ENCODE results near the gene MT2A.

MT2A gene

DNA sequence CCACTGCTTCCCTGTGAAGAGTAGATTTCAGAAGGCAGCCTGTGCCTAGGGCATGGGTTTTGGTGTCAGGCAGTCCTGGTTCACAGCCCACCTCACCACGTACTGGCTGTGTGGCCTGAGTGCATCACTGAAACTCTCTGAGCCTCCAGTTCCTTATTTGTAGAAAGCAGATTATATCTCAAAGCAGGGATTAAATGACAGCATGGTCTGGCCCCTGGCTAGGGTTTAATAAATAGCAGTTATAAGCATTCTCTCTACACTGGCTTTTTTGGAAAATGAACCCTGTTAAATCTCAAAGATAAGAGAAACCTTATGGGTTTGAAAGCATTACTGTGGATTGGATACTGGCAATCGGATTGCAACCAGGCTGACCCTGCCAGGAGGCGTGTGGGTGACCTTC lies 21.1 kb downstream of the MT2A start:
- no peaks in the 10 kb centered on the region for H3K9me3 ChIP-seq (ENCODE audit: control insufficient read depth in 2 of 2, low read length in 2 of 2)
- no peak overlapping the region for H3K9ac ChIP-seq (ENCODE audit: low read depth in 1 of 2, low read length in 2 of 2)
- H3K4me1 ChIP-seq (ENCODE audit: control insufficient read depth in 2 of 2, insufficient read depth in 2 of 2, low read length in 2 of 2), result peaks cover 5 to 28% of the 10 kb centered on the region in 2 donors
- H3K27ac ChIP-seq (ENCODE audit: low read depth in 2 of 2, low read length in 2 of 2), result no peak overlapping the region
- no peak overlapping the region for H3K4me3 ChIP-seq (ENCODE audit: low read length in 2 of 2)
- H3K27me3 ChIP-seq (ENCODE audit: control insufficient read depth in 2 of 2, insufficient read depth in 2 of 2, low read length in 2 of 2), result peaks cover 7 to 9% of the 10 kb centered on the region in 2 donors
- H3K36me3 ChIP-seq (ENCODE audit: control insufficient read depth in 2 of 2, insufficient read depth in 2 of 2, low read length in 2 of 2), result no peaks in the 10 kb centered on the region

- Histone ChIP-seq H3K27me3 (ENCODE audit: control insufficient read depth in 2 of 2, insufficient read depth in 2 of 2, low read length in 2 of 2) (peaks cover 11 to 15% of the 10 kb centered on the region in 2 donors), H3K4me1 (ENCODE audit: control insufficient read depth in 2 of 2, insufficient read depth in 2 of 2, low read length in 2 of 2) (peaks cover 5 to 24% of the 10 kb centered on the region in 2 donors), H3K9me3 (ENCODE audit: control insufficient read depth in 2 of 2, low read length in 2 of 2) (no peaks in the 10 kb centered on the region), H3K9ac (ENCODE audit: low read depth in 1 of 2, low read length in 2 of 2) (no peak overlapping the region), H3K4me3 (ENCODE audit: low read length in 2 of 2) (no peak overlapping the region), H3K27ac (ENCODE audit: low read depth in 2 of 2, low read length in 2 of 2) (no peak overlapping the region), H3K36me3 (ENCODE audit: control insufficient read depth in 2 of 2, insufficient read depth in 2 of 2, low read length in 2 of 2) (no peaks in the 10 kb centered on the region)
Measured at GRCh38 chr16:56630134-56630533, 21.8 kb downstream of the MT2A start.

DNA sequence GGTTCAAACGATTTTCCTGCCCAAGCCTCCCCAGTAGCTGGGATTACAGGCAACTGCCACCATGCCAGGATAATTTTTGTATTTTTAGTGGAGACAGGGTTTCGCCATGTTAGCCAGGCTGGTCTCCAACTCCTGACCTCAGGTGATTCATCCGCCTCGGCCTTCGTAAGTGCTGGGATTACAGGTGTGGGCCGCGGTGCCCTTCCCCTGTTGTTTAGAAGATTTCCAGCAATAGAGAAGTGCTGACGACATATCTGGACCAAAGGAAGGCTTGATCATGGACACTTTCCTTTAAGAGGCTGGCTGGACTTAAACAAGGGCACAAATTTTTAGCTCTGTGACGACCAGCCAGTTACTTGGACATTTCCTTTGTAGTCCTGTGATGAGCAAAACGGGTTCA lies 22.8 kb downstream of the MT2A start:
- Histone ChIP-seq H3K27me3 (ENCODE audit: control insufficient read depth in 2 of 2, insufficient read depth in 2 of 2, low read length in 2 of 2) (peaks cover 14 to 25% of the 10 kb centered on the region in 2 donors), H3K9me3 (ENCODE audit: control insufficient read depth in 2 of 2, low read length in 2 of 2) (no peaks in the 10 kb centered on the region), H3K9ac (ENCODE audit: low read depth in 1 of 2, low read length in 2 of 2) (no peak overlapping the region), H3K4me1 (ENCODE audit: control insufficient read depth in 2 of 2, insufficient read depth in 2 of 2, low read length in 2 of 2) (peaks cover 5 to 16% of the 10 kb centered on the region in 2 donors), H3K27ac (ENCODE audit: low read depth in 2 of 2, low read length in 2 of 2) (no peak overlapping the region), H3K36me3 (ENCODE audit: control insufficient read depth in 2 of 2, insufficient read depth in 2 of 2, low read length in 2 of 2) (no peaks in the 10 kb centered on the region), H3K4me3 (ENCODE audit: low read length in 2 of 2) (no peak overlapping the region)

- Histone ChIP-seq H3K27ac (ENCODE audit: low read depth in 2 of 2, low read length in 2 of 2) (peak overlapping the region; percentile 74 to 80), H3K9me3 (ENCODE audit: control insufficient read depth in 2 of 2, low read length in 2 of 2) (no peaks in the 10 kb centered on the region), H3K4me3 (ENCODE audit: low read length in 2 of 2) (peak overlapping the region; percentile 75 to 79), H3K9ac (ENCODE audit: low read depth in 1 of 2, low read length in 2 of 2) (peak overlapping the region; percentile 83 to 86), H3K4me1 (ENCODE audit: control insufficient read depth in 2 of 2, insufficient read depth in 2 of 2, low read length in 2 of 2) (peaks cover 3 to 11% of the 10 kb centered on the region in 2 donors), H3K36me3 (ENCODE audit: control insufficient read depth in 2 of 2, insufficient read depth in 2 of 2, low read length in 2 of 2) (no peaks in the 10 kb centered on the region), H3K27me3 (ENCODE audit: control insufficient read depth in 2 of 2, insufficient read depth in 2 of 2, low read length in 2 of 2) (peaks cover 14 to 26% of the 10 kb centered on the region in 2 donors)
Measured at GRCh38 chr16:56631832-56632155, 23.4 kb downstream of the MT2A start.

- no peaks in the 10 kb centered on the region for H3K9me3 ChIP-seq (ENCODE audit: control insufficient read depth in 2 of 2, low read length in 2 of 2)
- peak within 1 kb of the TSS; percentile 75 to 79 for H3K4me3 ChIP-seq (ENCODE audit: low read length in 2 of 2)
- peaks cover 18 to 28% of the 10 kb centered on the region in 2 donors for H3K27me3 ChIP-seq (ENCODE audit: control insufficient read depth in 2 of 2, insufficient read depth in 2 of 2, low read length in 2 of 2)
- H3K4me1 ChIP-seq (ENCODE audit: control insufficient read depth in 2 of 2, insufficient read depth in 2 of 2, low read length in 2 of 2), result peaks cover 3 to 7% of the 10 kb centered on the region in 2 donors
- peak within 1 kb of the TSS; percentile 83 to 86 for H3K9ac ChIP-seq (ENCODE audit: low read depth in 1 of 2, low read length in 2 of 2)
- H3K27ac ChIP-seq (ENCODE audit: low read depth in 2 of 2, low read length in 2 of 2), result peak within 1 kb of the TSS; percentile 74 to 80
- H3K36me3 ChIP-seq (ENCODE audit: control insufficient read depth in 2 of 2, insufficient read depth in 2 of 2, low read length in 2 of 2), result no peaks in the 10 kb centered on the region
Measured at GRCh38 chr16:56632156-56632847, 23.9 kb downstream of the MT2A start, which contains the start of gene MT1M. Gene MT1M (plus strand): TSS chr16:56632659. CDS start chr16:56632732, 73 bp downstream.

DNA sequence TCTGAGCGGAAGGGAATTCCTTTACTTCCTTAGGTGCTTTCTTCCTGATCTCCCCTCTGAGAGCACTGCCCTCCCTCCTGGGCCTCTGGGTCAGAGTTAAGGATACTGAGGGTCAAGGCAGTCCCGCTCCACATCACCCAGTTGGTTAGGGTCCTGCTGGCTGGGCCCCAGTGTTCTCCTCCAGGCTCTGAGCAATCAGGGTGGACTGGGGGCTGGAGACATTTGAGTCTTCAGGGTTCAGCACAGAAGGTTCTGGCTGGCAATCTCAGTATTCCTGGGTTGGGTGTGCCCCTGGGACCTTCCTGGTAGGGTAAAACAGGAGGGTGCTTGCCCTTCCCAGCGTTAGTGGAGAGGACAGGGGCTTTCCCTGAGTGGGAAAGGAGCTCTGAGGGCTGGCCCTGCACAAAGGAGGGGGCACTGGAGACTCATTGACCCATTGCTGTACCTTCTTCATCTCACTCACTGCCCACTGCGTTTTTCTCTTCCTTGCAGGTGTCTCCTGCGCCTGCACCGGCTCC lies 24.5 kb downstream of the MT2A start:
- Histone ChIP-seq H3K27ac (ENCODE audit: low read depth in 2 of 2, low read length in 2 of 2) (peak overlapping the region; percentile 74 to 80), H3K4me1 (ENCODE audit: control insufficient read depth in 2 of 2, insufficient read depth in 2 of 2, low read length in 2 of 2) (peaks cover 5 to 9% of the 10 kb centered on the region in 2 donors), H3K9me3 (ENCODE audit: control insufficient read depth in 2 of 2, low read length in 2 of 2) (no peaks in the 10 kb centered on the region), H3K4me3 (ENCODE audit: low read length in 2 of 2) (peak overlapping the region; percentile 75 to 79), H3K36me3 (ENCODE audit: control insufficient read depth in 2 of 2, insufficient read depth in 2 of 2, low read length in 2 of 2) (no peaks in the 10 kb centered on the region), H3K9ac (ENCODE audit: low read depth in 1 of 2, low read length in 2 of 2) (peak overlapping the region; percentile 83 to 86), H3K27me3 (ENCODE audit: control insufficient read depth in 2 of 2, insufficient read depth in 2 of 2, low read length in 2 of 2) (peaks cover 24 to 33% of the 10 kb centered on the region in 2 donors)

GRCh38 chr16:56633535-56633934 lies 25.2 kb downstream of the MT2A start:
- H3K36me3 ChIP-seq (ENCODE audit: control insufficient read depth in 2 of 2, insufficient read depth in 2 of 2, low read length in 2 of 2), result no peaks in the 10 kb centered on the region
- peaks cover 10 to 13% of the 10 kb centered on the region in 2 donors for H3K4me1 ChIP-seq (ENCODE audit: control insufficient read depth in 2 of 2, insufficient read depth in 2 of 2, low read length in 2 of 2)
- no peaks in the 10 kb centered on the region for H3K9me3 ChIP-seq (ENCODE audit: control insufficient read depth in 2 of 2, low read length in 2 of 2)
- H3K9ac ChIP-seq (ENCODE audit: low read depth in 1 of 2, low read length in 2 of 2), result peak overlapping the region in 1 of 2 donors; percentile 86
- H3K27me3 ChIP-seq (ENCODE audit: control insufficient read depth in 2 of 2, insufficient read depth in 2 of 2, low read length in 2 of 2), result peaks cover 26 to 35% of the 10 kb centered on the region in 2 donors
- H3K27ac ChIP-seq (ENCODE audit: low read depth in 2 of 2, low read length in 2 of 2), result no peak overlapping the region
- H3K4me3 ChIP-seq (ENCODE audit: low read length in 2 of 2), result peak overlapping the region; percentile 75 to 79

- H3K36me3 ChIP-seq (ENCODE audit: control insufficient read depth in 2 of 2, insufficient read depth in 2 of 2, low read length in 2 of 2), result no peaks in the 10 kb centered on the region
- H3K27me3 ChIP-seq (ENCODE audit: control insufficient read depth in 2 of 2, insufficient read depth in 2 of 2, low read length in 2 of 2), result peaks cover 29 to 35% of the 10 kb centered on the region in 2 donors
- no peak overlapping the region for H3K27ac ChIP-seq (ENCODE audit: low read depth in 2 of 2, low read length in 2 of 2)
- no peaks in the 10 kb centered on the region for H3K9me3 ChIP-seq (ENCODE audit: control insufficient read depth in 2 of 2, low read length in 2 of 2)
- peak overlapping the region in 1 of 2 donors; percentile 26 for H3K4me3 ChIP-seq (ENCODE audit: low read length in 2 of 2)
- H3K4me1 ChIP-seq (ENCODE audit: control insufficient read depth in 2 of 2, insufficient read depth in 2 of 2, low read length in 2 of 2), result peaks cover 16 to 18% of the 10 kb centered on the region in 2 donors
- H3K9ac ChIP-seq (ENCODE audit: low read depth in 1 of 2, low read length in 2 of 2), result no peak overlapping the region
Measured at GRCh38 chr16:56634715-56635440, 26.5 kb downstream of the MT2A start.

DNA sequence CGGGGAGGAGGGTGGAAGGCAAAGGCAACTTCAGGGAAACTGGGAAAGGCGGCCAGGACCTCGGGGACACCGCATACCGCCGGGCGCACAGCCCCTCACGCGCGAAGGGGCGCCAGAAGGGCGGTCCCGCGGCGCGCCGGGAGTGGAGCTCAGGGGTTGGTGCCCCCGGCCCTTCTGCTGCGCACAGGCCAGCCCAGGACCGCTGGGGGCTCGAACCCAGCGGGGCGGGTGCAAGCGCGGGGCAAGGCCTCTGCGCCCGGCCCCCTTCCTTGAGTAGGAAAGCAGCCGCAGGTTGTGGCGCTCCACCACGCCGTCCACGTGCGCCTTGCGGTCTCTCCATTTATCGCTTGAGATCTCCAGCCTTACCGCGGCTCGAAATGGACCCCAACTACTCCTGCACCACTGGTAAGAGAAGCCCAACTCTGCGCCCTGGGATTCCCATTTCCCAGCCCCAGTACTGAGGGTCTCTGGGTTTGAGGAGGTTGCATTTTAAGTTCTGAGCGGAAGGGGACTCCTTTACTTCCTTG lies 27.1 kb downstream of the MT2A start:
- H3K27me3 ChIP-seq (ENCODE audit: control insufficient read depth in 2 of 2, insufficient read depth in 2 of 2, low read length in 2 of 2), result peaks cover 29 to 35% of the 10 kb centered on the region in 2 donors
- H3K4me3 ChIP-seq (ENCODE audit: low read length in 2 of 2), result peak overlapping the region in 1 of 2 donors; percentile 26
- H3K36me3 ChIP-seq (ENCODE audit: control insufficient read depth in 2 of 2, insufficient read depth in 2 of 2, low read length in 2 of 2), result no peaks in the 10 kb centered on the region
- H3K4me1 ChIP-seq (ENCODE audit: control insufficient read depth in 2 of 2, insufficient read depth in 2 of 2, low read length in 2 of 2), result peaks cover 16 to 18% of the 10 kb centered on the region in 2 donors
- no peaks in the 10 kb centered on the region for H3K9me3 ChIP-seq (ENCODE audit: control insufficient read depth in 2 of 2, low read length in 2 of 2)
- no peak overlapping the region for H3K27ac ChIP-seq (ENCODE audit: low read depth in 2 of 2, low read length in 2 of 2)
- no peak overlapping the region for H3K9ac ChIP-seq (ENCODE audit: low read depth in 1 of 2, low read length in 2 of 2)

All from mucosa of rectum (tissue), 2 donors.